GM19238 (cell line): ENCODE measurements around the gene PARVB.
"Not testable (repeated sequence)": the region's sequence is repeated elsewhere in the genome, so short reads cannot be mapped to it uniquely, and the experiment has no call there.

Source experiments
- DNase-seq: peaks from one replicate; pipeline ENCODE4 v3.0.0; 2011; ENCODE audit warnings: low spot score; ENCODE audit not compliant: insufficient read length

PARVB gene

GRCh38 chr22:44107340-44107739, 83.2 kb downstream of the PARVB start:
- DNase-seq: no peak

- no peak for DNase-seq
These were observed 84.0 kb downstream of the PARVB start for GRCh38 chr22:44108076-44108475.

- DNase-seq: no peak
These were observed 84.8 kb downstream of the PARVB start for GRCh38 chr22:44108806-44109385.

GRCh38 chr22:44109416-44109815, 85.3 kb downstream of the PARVB start:
- no peak for DNase-seq

GRCh38 chr22:44110656-44111055, 86.6 kb downstream of the PARVB start:
- not testable (repeated sequence) for DNase-seq

GRCh38 chr22:44111562-44112155, 87.6 kb downstream of the PARVB start:
- no peak for DNase-seq

- DNase-seq: no peak
These were observed 88.1 kb downstream of the PARVB start for GRCh38 chr22:44112191-44112590.

- no peak for DNase-seq
These were observed 92.2 kb downstream of the PARVB start for GRCh38 chr22:44116331-44116730.

GRCh38 chr22:44116755-44117684, 92.9 kb downstream of the PARVB start:
- DNase-seq: no peak

GRCh38 chr22:44117746-44118145, 93.6 kb downstream of the PARVB start:
- DNase-seq: no peak

- no peak for DNase-seq
These were observed 94.7 kb downstream of the PARVB start for GRCh38 chr22:44118645-44119315.

GRCh38 chr22:44119669-44120313, 95.7 kb downstream of the PARVB start:
- DNase-seq: no peak

- DNase-seq: no peak
These were observed 96.2 kb downstream of the PARVB start for GRCh38 chr22:44120314-44120704.

GRCh38 chr22:44125421-44125820, 101.3 kb downstream of the PARVB start:
- DNase-seq: no peak

GRCh38 chr22:44126807-44127206, 102.7 kb downstream of the PARVB start:
- no peak for DNase-seq

- no peak for DNase-seq
These were observed 103.3 kb downstream of the PARVB start for GRCh38 chr22:44127356-44127755.

GRCh38 chr22:44128958-44129618, 105.0 kb downstream of the PARVB start:
- DNase-seq: no peak

- DNase-seq: no peak
These were observed 105.5 kb downstream of the PARVB start for GRCh38 chr22:44129619-44129976.

- DNase-seq: no peak
These were observed 106.1 kb downstream of the PARVB start for GRCh38 chr22:44130076-44130711.

GRCh38 chr22:44131412-44131811, 107.3 kb downstream of the PARVB start:
- DNase-seq: no peak
